MM.1S (cell line): ENCODE results near the gene CCDC169.

Experiments used
- CTCF ChIP-seq: fragments of 300-600 bp; sonication (generic); IDR thresholded peaks from 2 replicates; pipeline ENCODE4 v1.5.1; 2016; ENCODE audit warnings: antibody characterized with exemption, low read length, mixed read lengths
- EZH2 ChIP-seq: fragments of 300-600 bp; sonication (generic); optimal IDR thresholded peaks from 2 replicates; pipeline ENCODE3; 2017; ENCODE audit warnings: low read depth, mild to moderate bottlenecking, antibody characterized with exemption, low read length, mixed read lengths

- TF ChIP-seq CTCF = no peak
- TF ChIP-seq EZH2 = no peak
These were observed 24.2 kb downstream of the CCDC169 start for GRCh38 chr13:36273431-36273830.
